ENCODE data around the gene ATP2C2. TPM values are rescaled to one million over a fixed set of nuclear protein-coding genes. Genes with fewer than 3 reads are reported as not detected.

The ATP2C2 gene
- total RNA-seq, 1 donor from 2014 or later = not detected

Other genes with a start within 250 kb of the ATP2C2 start
- gene HSDL1, start 223.4 kb upstream of the ATP2C2 start, total RNA-seq = 17.4 TPM
- gene DNAAF1, start 223.2 kb upstream of the ATP2C2 start, total RNA-seq = not detected
- gene TAF1C, start 181.5 kb upstream of the ATP2C2 start, total RNA-seq = 20.9 TPM
- gene ADAD2, start 177.4 kb upstream of the ATP2C2 start, total RNA-seq = 0.24 TPM
- not detected for gene KCNG4, start 128.5 kb upstream of the ATP2C2 start, total RNA-seq
- gene WFDC1, start 73.7 kb upstream of the ATP2C2 start, total RNA-seq = 1.0 TPM
- gene MEAK7, start 136.1 kb downstream of the ATP2C2 start, total RNA-seq = 8.5 TPM
- gene COTL1, start 249.5 kb downstream of the ATP2C2 start, total RNA-seq = 11.0 TPM

Measured in cardiac septum (tissue), 1 donor.